Caco-2 (cell line): ENCODE results near the gene TMEM191C. TPM values are rescaled to one million over a fixed set of nuclear protein-coding genes. Genes with fewer than 3 reads are reported as not detected.

Source experiments
- BruUV-seq: library from RNA; stranded (reverse); fragments of 400-500 nt; replicated peaks from 2 replicates; lab custom pipeline; 2021; lab: Mats Ljungman, UMichigan
- CTCF ChIA-PET: fragments of 300-600 bp; sonication (Branson Sonifier 250); formaldehyde crosslinking; loops from one replicate; lab custom pipeline; 2022; ENCODE audit warnings: antibody characterized with exemption; lab: Charles Lee
- POLR2A ChIA-PET: fragments of 300-600 bp; sonication (Branson Sonifier 250); formaldehyde crosslinking; loops from one replicate; lab custom pipeline; 2022; ENCODE audit warnings: antibody characterized with exemption; lab: Charles Lee
- DNase-seq, 2 experiments: peaks; one replicate each; pipeline versions ENCODE4 v3.0.0 to v3.0.0-alpha.2; 2020 to 2022
- H3K27me3 ChIP-seq: replicated peaks from 2 replicates; pipeline ENCODE4 v1.6.0; 2011; ENCODE audit warnings: low read length; ENCODE audit not compliant: control insufficient read depth, insufficient read depth
- H3K36me3 ChIP-seq: 2 replicates; pipeline ENCODE4 v1.5.1; 2011; ENCODE audit warnings: low read length; ENCODE audit not compliant: control insufficient read depth, insufficient read depth
- H3K4me1 ChIP-seq: fragments of 250-450 bp; sonication (Bioruptor Pico); 2 replicates; pipeline ENCODE4 v1.5.1; 2020; ENCODE audit warnings: mild to moderate bottlenecking
- H3K4me3 ChIP-seq: 2 replicates; pipeline ENCODE4 v1.5.1; 2011; ENCODE audit warnings: low read depth, mild to moderate bottlenecking, control low read depth, low read length
- H3K9me3 ChIP-seq: fragments of 250-450 bp; sonication (Bioruptor Pico); 2 replicates; pipeline ENCODE4 v1.5.1; 2020; ENCODE audit warnings: mild to moderate bottlenecking, moderate library complexity
- H3K27ac Mint-ChIP-seq: one replicate; pipeline ENCODE4 v1.8.0; 2022; ENCODE audit warnings: mixed read lengths; ENCODE audit not compliant: unreplicated experiment
- H3K27me3 Mint-ChIP-seq: one replicate; pipeline ENCODE4 v1.8.0; 2022; ENCODE audit warnings: mixed read lengths; ENCODE audit not compliant: insufficient read depth, unreplicated experiment
- H3K36me3 Mint-ChIP-seq: one replicate; pipeline ENCODE4 v1.8.0; 2022; ENCODE audit warnings: mild to moderate bottlenecking, mixed read lengths; ENCODE audit not compliant: insufficient read depth, unreplicated experiment
- H3K4me1 Mint-ChIP-seq: one replicate; pipeline ENCODE4 v1.8.0; 2022; ENCODE audit warnings: low read depth, mixed read lengths; ENCODE audit not compliant: unreplicated experiment
- H3K4me3 Mint-ChIP-seq: one replicate; pipeline ENCODE4 v1.8.0; 2022; ENCODE audit warnings: mild to moderate bottlenecking, moderate library complexity, mixed read lengths; ENCODE audit not compliant: unreplicated experiment
- H3K9me3 Mint-ChIP-seq: one replicate; pipeline ENCODE4 v1.8.0; 2022; ENCODE audit warnings: mixed read lengths; ENCODE audit not compliant: unreplicated experiment
- CTCF ChIP-seq, 2 experiments: fragments of 200-600 bp in 1 of 2; IDR thresholded peaks; 1 replicate in 1 of 2; 2 replicates in 1 of 2; pipeline versions ENCODE4 v1.5.1 to v1.8.0; 2011 to 2022; ENCODE audit warnings: antibody characterized with exemption in 1 of 2, control low read depth in 1 of 2, inconsistent platforms in 1 of 2, low read depth in 1 of 2, low read length in 1 of 2, mild to moderate bottlenecking in 1 of 2, moderate library complexity in 1 of 2; ENCODE audit not compliant: insufficient read depth in 1 of 2, severe bottlenecking in 1 of 2, unreplicated experiment in 1 of 2
- intact Hi-C: fragments of 100-400 bp; cut with micrococcal nuclease; formaldehyde crosslinking; loops from one replicate; pipeline ENCODE4 v1.10.0; 2022; ENCODE audit not compliant: unreplicated experiment
- total RNA-seq: library from RNA; stranded (reverse); gene quantifications from 2 replicates; pipeline ENCODE4 v1.2.3, GENCODE V29; 2022

Gene TMEM191C
- total RNA-seq, 1 experiment from 2014 or later: 8.5 TPM

GRCh38 chr22:21445437-21446127, 21.6 kb upstream of the TMEM191C start:
- peaks cover 3% of the 10 kb centered on the region for H3K36me3 ChIP-seq
- intact Hi-C loops: no loop called here
- Mint-ChIP-seq H3K4me3 (no peak overlapping the region), H3K36me3 (peaks cover 52% of the 10 kb centered on the region), H3K9me3 (no peaks in the 10 kb centered on the region), H3K27ac (no peak overlapping the region), H3K27me3 (no peaks in the 10 kb centered on the region), H3K4me1 (no peaks in the 10 kb centered on the region)
- peak in 1 of 2 experiments; percentile 0 for DNase-seq
- H3K9me3 ChIP-seq: no peaks in the 10 kb centered on the region
- ChIA-PET CTCF (no interaction called here), POLR2A (no interaction called here)
- no TSS peak for BruUV-seq
- H3K27me3 ChIP-seq: no peaks in the 10 kb centered on the region
- peaks cover 6% of the 10 kb centered on the region; the same call in 1 of the 2 replicates for H3K4me1 ChIP-seq
- no peak overlapping the region for H3K4me3 ChIP-seq
- TF ChIP-seq CTCF (IDR thresholded peaks at IDR 0.05; ENCODE audit: insufficient read depth in 1 of 2, low read depth in 1 of 2, low read length in 1 of 2, severe bottlenecking in 1 of 2, unreplicated experiment in 1 of 2): no peak

- BruUV-seq: no TSS peak
- peak in 1 of 2 experiments; percentile 1 for DNase-seq
Measured at GRCh38 chr22:21446128-21446826, 20.9 kb upstream of the TMEM191C start.

More at GRCh38 chr22:21446128-21446826, 20.9 kb upstream of the TMEM191C start:
- H3K4me3 ChIP-seq: no peak overlapping the region
- peaks cover 3% of the 10 kb centered on the region for H3K36me3 ChIP-seq
- H3K4me1 ChIP-seq: peaks cover 6% of the 10 kb centered on the region; the same call in 1 of the 2 replicates
- H3K9me3 Mint-ChIP-seq: no peaks in the 10 kb centered on the region
- CTCF ChIA-PET: no interaction called here
- peaks cover 57% of the 10 kb centered on the region for H3K36me3 Mint-ChIP-seq
- no peak for TF ChIP-seq CTCF (IDR thresholded peaks at IDR 0.05; ENCODE audit: insufficient read depth in 1 of 2, low read depth in 1 of 2, low read length in 1 of 2, severe bottlenecking in 1 of 2, unreplicated experiment in 1 of 2)
- no peak overlapping the region for H3K27ac Mint-ChIP-seq
- POLR2A ChIA-PET: no interaction called here
- H3K27me3 Mint-ChIP-seq: no peaks in the 10 kb centered on the region
- no peaks in the 10 kb centered on the region for H3K4me1 Mint-ChIP-seq
- H3K27me3 ChIP-seq: no peaks in the 10 kb centered on the region
- intact Hi-C loops: no loop called here
- no peaks in the 10 kb centered on the region for H3K9me3 ChIP-seq
- no peak overlapping the region for H3K4me3 Mint-ChIP-seq
